ENCODE measurements around the gene C16orf95. TPM values are rescaled to one million over a fixed set of nuclear protein-coding genes. Genes with fewer than 3 reads are reported as not detected.
"Not testable (repeated sequence)": the region's sequence is repeated elsewhere in the genome, so short reads cannot be mapped to it uniquely, and the experiment has no call there.

Gene C16orf95
- total and polyA plus RNA-seq, 2 experiments from 2014 or later = 4.7 to 6.6 TPM

DNA sequence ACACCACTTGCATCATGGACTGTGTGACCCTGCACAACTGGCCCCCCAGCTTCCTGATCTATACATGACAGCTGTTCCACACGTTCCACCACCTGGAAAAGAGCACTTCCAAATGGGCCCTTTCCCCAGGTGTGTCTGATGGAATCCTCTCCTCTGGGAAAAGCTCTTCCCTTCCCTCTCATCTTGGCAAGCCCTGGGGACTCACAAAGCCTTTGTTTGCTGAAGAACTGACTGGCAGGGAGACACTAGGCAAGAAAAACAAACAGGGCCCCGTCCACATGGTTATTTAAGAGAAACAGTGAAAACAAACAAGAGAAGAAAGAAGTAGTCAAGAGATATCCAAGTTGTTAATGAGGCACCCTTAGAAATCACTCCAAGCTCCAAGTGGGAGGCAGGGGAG is 52.6 kb downstream of the C16orf95 start:
- Histone ChIP-seq H3K9me3 (ENCODE audit: low read depth) (no peaks in the 10 kb centered on the region), H3K27ac (no peak overlapping the region), H3K27me3 (no peaks in the 10 kb centered on the region), H3K4me3 (no peak overlapping the region), H2AFZ (no peak overlapping the region), H3K79me2 (no peaks in the 10 kb centered on the region), H3K9me2 (replicated peaks; ENCODE audit: insufficient read depth) (no peaks in the 10 kb centered on the region), H4K20me1 (ENCODE audit: insufficient read depth, poor library complexity, severe bottlenecking) (no peaks in the 10 kb centered on the region), H3K36me3 (replicated peaks; ENCODE audit: insufficient read depth, low read depth) (no peaks in the 10 kb centered on the region), H3K4me1 (ENCODE audit: insufficient read depth) (no peaks in the 10 kb centered on the region), H3K4me2 (no peak overlapping the region)
- WGBS (ENCODE audit: low lambda C conversion rate, missing lambda C conversion rate) = 44% methylated on average over 2 of the region's 2 CpGs
- TF ChIP-seq EZH2phosphoT487 (IDR thresholded peaks at IDR 0.05; ENCODE audit: low read depth, severe bottlenecking, unreplicated experiment) = no peak
- TF ChIP-seq, protein P1, sequence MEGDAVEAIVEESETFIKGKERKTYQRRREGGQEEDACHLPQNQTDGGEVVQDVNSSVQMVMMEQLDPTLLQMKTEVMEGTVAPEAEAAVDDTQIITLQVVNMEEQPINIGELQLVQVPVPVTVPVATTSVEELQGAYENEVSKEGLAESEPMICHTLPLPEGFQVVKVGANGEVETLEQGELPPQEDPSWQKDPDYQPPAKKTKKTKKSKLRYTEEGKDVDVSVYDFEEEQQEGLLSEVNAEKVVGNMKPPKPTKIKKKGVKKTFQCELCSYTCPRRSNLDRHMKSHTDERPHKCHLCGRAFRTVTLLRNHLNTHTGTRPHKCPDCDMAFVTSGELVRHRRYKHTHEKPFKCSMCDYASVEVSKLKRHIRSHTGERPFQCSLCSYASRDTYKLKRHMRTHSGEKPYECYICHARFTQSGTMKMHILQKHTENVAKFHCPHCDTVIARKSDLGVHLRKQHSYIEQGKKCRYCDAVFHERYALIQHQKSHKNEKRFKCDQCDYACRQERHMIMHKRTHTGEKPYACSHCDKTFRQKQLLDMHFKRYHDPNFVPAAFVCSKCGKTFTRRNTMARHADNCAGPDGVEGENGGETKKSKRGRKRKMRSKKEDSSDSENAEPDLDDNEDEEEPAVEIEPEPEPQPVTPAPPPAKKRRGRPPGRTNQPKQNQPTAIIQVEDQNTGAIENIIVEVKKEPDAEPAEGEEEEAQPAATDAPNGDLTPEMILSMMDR (IDR thresholded peaks at IDR 0.05; ENCODE audit: poor library complexity) = no peak
- no peak for DNase-seq (ENCODE audit: low spot score)

DNA sequence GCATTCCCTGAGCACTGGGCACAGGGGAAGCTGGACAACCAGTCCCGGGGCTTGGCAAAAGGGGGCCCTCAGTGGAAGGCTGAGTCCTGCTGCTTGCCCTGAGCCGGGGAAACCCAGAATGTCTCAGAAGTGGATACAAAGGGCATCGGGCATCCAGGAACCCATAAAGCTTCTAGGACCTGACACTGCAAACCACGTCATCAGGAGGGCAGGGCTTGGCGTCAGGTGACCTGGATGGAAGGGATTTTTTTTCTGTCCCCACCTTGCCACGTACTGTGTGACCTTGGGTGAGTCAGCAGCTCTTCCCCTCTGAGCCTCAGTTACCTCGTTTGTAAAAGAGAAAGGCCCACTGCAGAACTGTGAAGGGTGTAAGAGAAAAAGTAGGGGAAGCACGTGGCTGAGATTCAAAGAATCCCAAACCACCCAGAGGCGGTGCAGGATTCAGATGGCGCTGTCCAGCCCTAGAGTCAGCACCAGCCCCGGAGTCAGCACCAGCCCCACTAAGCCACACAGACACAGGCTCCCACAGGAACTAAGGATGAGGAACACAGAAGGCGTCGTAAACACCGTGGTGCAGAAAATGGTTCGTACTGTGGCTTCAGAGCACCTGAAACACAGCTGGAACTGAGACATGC is 53.7 kb downstream of the C16orf95 start:
- Histone ChIP-seq H4K20me1 (ENCODE audit: insufficient read depth, poor library complexity, severe bottlenecking) (no peaks in the 10 kb centered on the region), H3K4me1 (ENCODE audit: insufficient read depth) (no peaks in the 10 kb centered on the region), H3K36me3 (replicated peaks; ENCODE audit: insufficient read depth, low read depth) (no peaks in the 10 kb centered on the region), H2AFZ (no peak overlapping the region), H3K9me3 (ENCODE audit: low read depth) (no peaks in the 10 kb centered on the region), H3K4me3 (no peak overlapping the region), H3K9me2 (replicated peaks; ENCODE audit: insufficient read depth) (no peaks in the 10 kb centered on the region), H3K27ac (no peak overlapping the region), H3K79me2 (no peaks in the 10 kb centered on the region), H3K4me2 (no peak overlapping the region), H3K27me3 (no peaks in the 10 kb centered on the region)
- WGBS (ENCODE audit: low lambda C conversion rate, missing lambda C conversion rate) = 79% methylated on average over 15 of the region's 15 CpGs
- no peak for DNase-seq (ENCODE audit: low spot score)
- TF ChIP-seq, protein P1 (IDR thresholded peaks at IDR 0.05; ENCODE audit: poor library complexity) = no peak
- TF ChIP-seq EZH2phosphoT487 (IDR thresholded peaks at IDR 0.05; ENCODE audit: low read depth, severe bottlenecking, unreplicated experiment) = no peak
- TF ChIP-seq EZH2 (IDR thresholded peaks at IDR 0.05; ENCODE audit: borderline replicate concordance) = no peak

DNA sequence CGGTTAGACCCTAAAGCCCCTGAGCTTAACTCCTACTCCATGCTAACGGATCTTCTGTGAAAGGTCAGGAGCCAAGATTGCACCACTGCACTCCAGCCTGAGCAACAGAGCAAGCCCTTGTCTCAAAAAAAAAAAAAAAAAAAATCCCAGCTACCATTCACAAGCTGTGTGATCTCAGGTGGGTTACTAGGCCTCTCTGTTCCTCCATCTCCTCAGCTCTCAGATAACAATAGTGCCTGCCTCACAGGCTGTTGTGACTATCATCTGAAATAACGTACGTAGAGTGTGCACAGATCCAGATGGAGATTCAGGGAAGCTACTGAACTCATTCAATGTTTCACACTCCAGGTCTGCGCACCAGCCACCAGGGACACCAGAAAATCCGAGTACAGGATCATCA is 57.8 kb downstream of the C16orf95 start:
- no peaks in the 10 kb centered on the region for H3K79me2 ChIP-seq
- H3K9me3 ChIP-seq (ENCODE audit: low read depth) = no peaks in the 10 kb centered on the region

DNA sequence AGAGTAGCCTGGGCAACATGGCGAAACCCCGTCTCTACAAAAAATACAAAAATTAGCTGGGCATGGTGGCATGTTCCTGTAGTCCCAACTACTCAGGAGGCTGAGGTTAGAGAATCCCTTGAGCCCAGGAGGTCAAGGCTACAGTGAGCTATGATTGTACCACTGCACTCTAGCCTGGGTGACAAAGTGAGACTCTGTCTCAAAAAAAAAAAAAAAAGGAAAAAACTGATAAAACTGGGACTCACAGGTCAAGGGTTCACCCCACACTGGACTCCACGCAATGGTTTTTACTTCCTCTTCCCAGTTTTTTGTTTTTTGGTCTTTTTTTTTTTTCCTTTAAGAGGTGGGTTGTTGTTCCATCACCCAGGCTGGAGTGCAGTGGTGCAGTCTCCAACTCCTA is 58.5 kb downstream of the C16orf95 start:
- not testable (repeated sequence) for DNase-seq (ENCODE audit: low spot score); H3K79me2 ChIP-seq; H3K36me3 ChIP-seq (replicated peaks; ENCODE audit: insufficient read depth, low read depth); H3K4me2 ChIP-seq; H3K4me3 ChIP-seq; H4K20me1 ChIP-seq (ENCODE audit: insufficient read depth, poor library complexity, severe bottlenecking); H3K27me3 ChIP-seq; H2AFZ ChIP-seq; H3K9me2 ChIP-seq (replicated peaks; ENCODE audit: insufficient read depth); H3K9me3 ChIP-seq (ENCODE audit: low read depth); H3K27ac ChIP-seq; H3K4me1 ChIP-seq (ENCODE audit: insufficient read depth)
- 78% methylated on average over 3 of the region's 3 CpGs for WGBS (ENCODE audit: low lambda C conversion rate, missing lambda C conversion rate)

More for the DNA sequence above, 57.8 kb downstream of the C16orf95 start:
- Histone ChIP-seq H3K4me1 (ENCODE audit: insufficient read depth) (no peaks in the 10 kb centered on the region), H3K4me2 (no peak overlapping the region), H3K9me2 (replicated peaks; ENCODE audit: insufficient read depth) (no peaks in the 10 kb centered on the region), H3K36me3 (replicated peaks; ENCODE audit: insufficient read depth, low read depth) (no peaks in the 10 kb centered on the region), H2AFZ (no peak overlapping the region), H3K27me3 (no peaks in the 10 kb centered on the region), H4K20me1 (ENCODE audit: insufficient read depth, poor library complexity, severe bottlenecking) (no peaks in the 10 kb centered on the region), H3K4me3 (no peak overlapping the region), H3K27ac (no peak overlapping the region)
- DNase-seq (ENCODE audit: low spot score) = no peak
- TF ChIP-seq, protein P1 (IDR thresholded peaks at IDR 0.05; ENCODE audit: poor library complexity) = no peak
- no peak for TF ChIP-seq EZH2phosphoT487 (IDR thresholded peaks at IDR 0.05; ENCODE audit: low read depth, severe bottlenecking, unreplicated experiment)
- TF ChIP-seq EZH2 (IDR thresholded peaks at IDR 0.05; ENCODE audit: borderline replicate concordance) = no peak
- 86% methylated on average over 6 of the region's 6 CpGs for WGBS (ENCODE audit: low lambda C conversion rate, missing lambda C conversion rate)

Data from hepatocyte (in vitro differentiated cells).